ENCODE measurements around the gene KCNH6.

KCNH6 gene

DNA sequence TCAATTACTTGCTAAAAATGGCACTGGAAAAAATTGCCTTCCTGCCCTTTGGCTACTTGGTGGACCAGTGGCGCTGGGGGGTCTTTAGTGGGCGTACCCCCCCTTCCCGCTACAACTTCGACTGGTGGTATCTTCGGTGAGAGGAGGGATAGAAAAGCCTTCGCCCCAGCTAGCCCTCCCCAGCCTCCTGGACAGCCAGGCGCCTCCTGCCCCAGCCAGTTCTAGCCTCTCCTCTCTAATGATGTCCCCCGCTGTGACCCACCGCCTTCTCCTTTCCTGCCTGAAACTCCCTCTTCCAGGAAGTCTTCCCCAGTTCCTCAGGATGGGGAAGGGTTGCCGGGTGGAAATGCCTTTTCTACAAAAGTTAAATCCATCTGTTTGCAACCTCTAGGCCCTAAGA lies 40.1 kb upstream of the KCNH6 start:
- TF ChIP-seq, protein P1, sequence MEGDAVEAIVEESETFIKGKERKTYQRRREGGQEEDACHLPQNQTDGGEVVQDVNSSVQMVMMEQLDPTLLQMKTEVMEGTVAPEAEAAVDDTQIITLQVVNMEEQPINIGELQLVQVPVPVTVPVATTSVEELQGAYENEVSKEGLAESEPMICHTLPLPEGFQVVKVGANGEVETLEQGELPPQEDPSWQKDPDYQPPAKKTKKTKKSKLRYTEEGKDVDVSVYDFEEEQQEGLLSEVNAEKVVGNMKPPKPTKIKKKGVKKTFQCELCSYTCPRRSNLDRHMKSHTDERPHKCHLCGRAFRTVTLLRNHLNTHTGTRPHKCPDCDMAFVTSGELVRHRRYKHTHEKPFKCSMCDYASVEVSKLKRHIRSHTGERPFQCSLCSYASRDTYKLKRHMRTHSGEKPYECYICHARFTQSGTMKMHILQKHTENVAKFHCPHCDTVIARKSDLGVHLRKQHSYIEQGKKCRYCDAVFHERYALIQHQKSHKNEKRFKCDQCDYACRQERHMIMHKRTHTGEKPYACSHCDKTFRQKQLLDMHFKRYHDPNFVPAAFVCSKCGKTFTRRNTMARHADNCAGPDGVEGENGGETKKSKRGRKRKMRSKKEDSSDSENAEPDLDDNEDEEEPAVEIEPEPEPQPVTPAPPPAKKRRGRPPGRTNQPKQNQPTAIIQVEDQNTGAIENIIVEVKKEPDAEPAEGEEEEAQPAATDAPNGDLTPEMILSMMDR (IDR thresholded peaks at IDR 0.05), result no peak

DNA sequence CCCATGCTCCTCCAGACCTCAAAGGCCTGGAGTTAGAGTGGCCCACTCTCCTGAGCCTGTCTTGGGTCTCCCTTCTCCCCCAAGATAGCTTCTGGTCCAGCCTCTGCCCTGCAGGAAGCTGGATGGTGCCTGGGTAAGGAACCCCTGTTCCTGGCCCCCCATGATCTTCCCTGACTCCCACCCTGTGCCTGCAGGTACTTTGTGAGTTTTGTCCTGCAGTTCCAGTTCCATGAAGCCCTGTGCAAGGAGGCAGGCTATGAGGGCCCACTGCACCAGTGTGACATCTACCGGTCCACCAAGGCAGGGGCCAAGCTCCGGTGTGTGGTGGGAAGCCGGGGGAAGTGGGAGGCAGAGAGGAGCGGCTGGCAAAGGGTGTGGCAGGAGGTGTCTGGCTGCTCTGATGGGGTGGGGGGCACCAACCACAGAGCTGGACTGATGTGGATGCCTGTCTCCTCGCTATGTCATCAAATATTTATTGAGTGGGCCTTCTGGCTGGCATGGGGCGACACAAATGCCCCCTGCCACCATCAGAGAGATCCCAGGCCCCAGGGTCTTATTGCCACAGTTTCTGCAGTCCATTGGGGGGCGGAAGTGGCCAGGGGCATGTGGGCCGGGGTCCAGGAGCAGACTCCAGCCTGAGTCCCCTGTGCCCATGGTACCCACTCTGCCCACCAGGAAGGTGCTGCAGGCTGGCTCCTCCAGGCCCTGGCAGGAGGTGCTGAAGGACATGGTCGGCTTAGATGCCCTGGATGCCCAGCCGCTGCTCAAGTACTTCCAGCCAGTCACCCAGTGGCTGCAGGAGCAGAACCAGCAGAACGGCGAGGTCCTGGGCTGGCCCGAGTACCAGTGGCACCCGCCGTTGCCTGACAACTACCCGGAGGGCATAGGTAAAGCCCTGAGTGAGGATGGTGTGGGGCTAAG lies 39.2 kb upstream of the KCNH6 start:
- TF ChIP-seq, protein P1 (IDR thresholded peaks at IDR 0.05), result no peak

DNA sequence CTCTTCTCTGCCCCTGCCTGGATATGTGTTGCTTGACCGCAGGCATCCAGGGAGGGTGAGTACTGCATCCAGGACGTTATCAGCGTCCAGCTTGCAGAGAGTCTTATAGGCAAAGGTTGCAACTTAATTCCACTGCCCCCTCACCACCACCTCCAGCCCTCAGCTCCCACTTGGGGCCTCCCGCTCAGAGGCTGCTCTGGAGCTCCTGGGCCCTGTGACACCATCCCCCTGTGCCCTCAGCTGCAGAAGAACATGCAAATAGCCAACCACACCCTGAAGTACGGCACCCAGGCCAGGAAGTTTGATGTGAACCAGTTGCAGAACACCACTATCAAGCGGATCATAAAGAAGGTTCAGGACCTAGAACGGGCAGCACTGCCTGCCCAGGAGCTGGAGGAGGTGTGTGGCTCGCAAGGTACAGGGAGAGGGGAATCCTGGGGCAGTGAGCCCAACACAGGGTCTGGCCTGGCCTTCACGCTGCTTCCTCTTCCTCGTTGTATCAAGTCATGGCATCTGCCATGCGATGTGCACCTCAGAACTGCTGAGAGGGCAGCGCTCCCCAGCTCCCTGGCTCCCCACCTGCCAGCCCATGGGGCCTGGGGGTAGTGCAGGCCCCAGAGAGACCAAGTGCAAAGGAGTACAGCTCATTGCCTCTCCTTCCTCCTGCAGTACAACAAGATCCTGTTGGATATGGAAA lies 36.7 kb upstream of the KCNH6 start:
- TF ChIP-seq, protein P1 (IDR thresholded peaks at IDR 0.05), result no peak

DNA sequence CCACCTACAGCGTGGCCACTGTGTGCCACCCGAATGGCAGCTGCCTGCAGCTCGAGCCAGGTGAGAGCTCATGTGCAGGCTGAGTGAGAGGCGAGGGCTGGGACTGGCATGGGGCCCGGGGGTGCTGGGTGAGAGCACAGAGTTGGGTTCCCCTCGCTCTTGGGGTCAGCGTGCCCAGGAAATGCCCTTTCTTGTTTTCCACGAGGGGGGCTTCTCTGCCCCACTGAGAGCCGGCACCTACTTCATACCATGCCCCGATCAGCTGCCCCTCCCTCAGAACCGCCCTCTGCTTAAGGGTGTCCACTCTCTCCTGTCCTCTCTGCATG lies 36.2 kb upstream of the KCNH6 start:
- TF ChIP-seq, protein P1 (IDR thresholded peaks at IDR 0.05), result no peak

DNA sequence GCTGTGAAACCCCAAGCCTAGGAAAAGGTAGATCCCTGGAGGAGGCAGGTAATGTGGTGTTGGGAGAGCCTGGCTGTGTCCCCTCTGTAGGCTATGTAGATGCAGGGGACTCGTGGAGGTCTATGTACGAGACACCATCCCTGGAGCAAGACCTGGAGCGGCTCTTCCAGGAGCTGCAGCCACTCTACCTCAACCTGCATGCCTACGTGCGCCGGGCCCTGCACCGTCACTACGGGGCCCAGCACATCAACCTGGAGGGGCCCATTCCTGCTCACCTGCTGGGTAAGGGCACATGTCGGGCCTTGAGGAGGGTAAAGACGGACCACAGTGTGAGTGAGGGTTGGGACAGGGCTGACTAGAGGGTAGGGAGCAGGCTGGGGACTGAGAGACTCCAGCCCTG lies 34.3 kb upstream of the KCNH6 start:
- TF ChIP-seq, protein P1 (IDR thresholded peaks at IDR 0.05), result no peak

DNA sequence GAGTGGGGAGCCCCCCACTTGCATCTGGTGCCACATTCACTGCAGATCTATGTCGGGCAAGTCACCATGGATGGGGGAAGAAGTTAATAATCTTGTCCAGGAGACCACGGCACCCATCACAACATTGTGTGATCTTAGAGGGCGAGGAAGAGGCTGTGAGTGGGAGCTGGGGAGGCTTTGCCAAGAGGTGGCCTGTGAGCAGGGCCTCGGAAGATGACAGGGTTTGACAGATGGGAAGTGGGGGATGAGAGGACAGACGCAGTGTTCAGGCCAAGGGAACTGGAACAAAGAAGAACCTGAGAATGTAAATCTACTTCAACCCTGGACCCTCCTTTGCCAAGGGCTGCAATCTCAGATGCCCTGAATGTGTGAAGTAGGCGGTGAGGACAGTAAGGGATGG lies 33.9 kb upstream of the KCNH6 start:
- TF ChIP-seq, protein P1 (IDR thresholded peaks at IDR 0.05), result no peak

DNA sequence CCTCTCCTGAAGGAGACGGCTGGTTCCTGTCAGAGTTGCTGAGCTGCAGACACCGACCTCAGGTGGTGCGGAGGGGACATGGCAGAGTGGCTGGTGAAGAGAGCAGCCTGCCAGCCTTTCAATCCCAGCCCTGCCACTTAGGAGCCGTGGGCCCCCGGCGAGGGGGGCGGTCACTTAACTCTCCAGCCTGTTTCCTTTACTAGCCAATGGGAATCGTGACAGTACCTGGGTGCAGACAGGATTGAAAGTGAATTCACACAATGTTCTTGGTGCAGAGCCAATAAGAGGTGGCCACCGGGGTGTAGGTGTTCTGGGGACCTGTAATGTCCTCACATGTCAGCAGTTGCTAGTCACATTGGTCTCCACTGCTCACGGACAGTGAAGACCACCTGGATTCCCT lies 32.8 kb upstream of the KCNH6 start:
- TF ChIP-seq, protein P1 (IDR thresholded peaks at IDR 0.05), result no peak

Data from LNCAP (cell line).